IMR-90 (cell line): Measurements from ENCODE around the gene PCNP. TPM values are rescaled to one million over a fixed set of nuclear protein-coding genes. Genes with fewer than 3 reads are reported as not detected.

Experiments
- ATAC-seq: fragments of 200-7000 bp; cut with Tn5 transposase; 2 replicates; pipeline ENCODE4 v1.9.1; 2020; ENCODE audit warnings: low read depth, mild to moderate bottlenecking, moderate library complexity
- BruUV-seq: library from RNA; stranded (reverse); fragments of 400-500 nt; replicated peaks from 2 replicates; lab custom pipeline; 2021; lab: Mats Ljungman, UMichigan
- CTCF ChIA-PET: fragments of 300-600 bp; formaldehyde crosslinking; extraction: SDS; loops from one replicate; lab custom pipeline; 2021; ENCODE audit warnings: antibody characterized with exemption; lab: Yijun Ruan, JAX
- POLR2A ChIA-PET: fragments of 300-600 bp; sonication (Branson Sonifier 250); formaldehyde crosslinking; loops from one replicate; lab custom pipeline; 2022; ENCODE audit warnings: antibody characterized with exemption; ENCODE audit not compliant: unreplicated experiment; lab: Charles Lee
- DNase-seq: peaks from one replicate; pipeline ENCODE4 v3.0.0; 2013
- H2AFZ ChIP-seq: replicated peaks from 2 replicates; pipeline ENCODE3; 2013; ENCODE audit warnings: low read length, mild to moderate bottlenecking; ENCODE audit not compliant: poor library complexity
- H2AK5ac ChIP-seq: 2 replicates; pipeline ENCODE4 v1.6.1; 2013; ENCODE audit warnings: low read depth, low read length, inconsistent platforms
- H2AK9ac ChIP-seq: replicated peaks from 2 replicates; pipeline ENCODE3; 2013; ENCODE audit warnings: mild to moderate bottlenecking, low read depth, low read length, moderate library complexity; ENCODE audit not compliant: poor library complexity
- H2BK120ac ChIP-seq: 2 replicates; pipeline ENCODE4 v1.6.1; 2013; ENCODE audit warnings: low read depth, low read length, inconsistent platforms
- H2BK15ac ChIP-seq: 3 replicates; pipeline ENCODE4 v1.6.1; 2013; ENCODE audit warnings: low read depth, low read length, inconsistent platforms
- H2BK20ac ChIP-seq: 2 replicates; pipeline ENCODE4 v1.6.1; 2013; ENCODE audit warnings: low read depth, mild to moderate bottlenecking, inconsistent platforms, low read length, moderate library complexity
- H2BK5ac ChIP-seq: 2 replicates; pipeline ENCODE4 v1.6.1; 2013; ENCODE audit warnings: mild to moderate bottlenecking, low read depth, low read length, inconsistent platforms; ENCODE audit not compliant: poor library complexity, severe bottlenecking
- H3K14ac ChIP-seq: replicated peaks from 2 replicates; pipeline ENCODE4 v1.6.1; 2013; ENCODE audit warnings: low read depth, low read length, inconsistent platforms
- H3K18ac ChIP-seq: 2 replicates; pipeline ENCODE4 v1.6.1; 2013; ENCODE audit warnings: low read depth, low read length, control low read depth
- H3K23ac ChIP-seq: 2 replicates; pipeline ENCODE4 v1.6.1; 2013; ENCODE audit warnings: low read depth, low read length, inconsistent platforms
- H3K27ac ChIP-seq: 2 replicates; pipeline ENCODE4 v1.5.1; 2013; ENCODE audit warnings: mild to moderate bottlenecking, control low read depth, low read length; ENCODE audit not compliant: insufficient read depth
- H3K27me3 ChIP-seq: 2 replicates; pipeline ENCODE4 v1.6.1; 2013; ENCODE audit warnings: low read length; ENCODE audit not compliant: control insufficient read depth, insufficient read depth
- H3K36me3 ChIP-seq: 2 replicates; pipeline ENCODE4 v1.6.1; 2013; ENCODE audit warnings: low read length, mixed read lengths; ENCODE audit not compliant: control insufficient read depth, insufficient read depth
- H3K4ac ChIP-seq: 2 replicates; pipeline ENCODE4 v1.6.1; 2013; ENCODE audit warnings: low read depth, low read length, inconsistent platforms
- H3K4me1 ChIP-seq: 2 replicates; pipeline ENCODE4 v1.6.1; 2013; ENCODE audit warnings: low read length, mixed read lengths; ENCODE audit not compliant: control insufficient read depth, insufficient read depth
- H3K4me2 ChIP-seq: 2 replicates; pipeline ENCODE4 v1.6.1; 2013; ENCODE audit warnings: low read depth, mild to moderate bottlenecking, control low read depth, low read length, moderate library complexity
- H3K4me3 ChIP-seq: 2 replicates; pipeline ENCODE4 v1.5.1; 2013; ENCODE audit warnings: low read depth, mild to moderate bottlenecking, control low read depth, low read length, moderate library complexity; ENCODE audit not compliant: insufficient read depth
- H3K56ac ChIP-seq: 2 replicates; pipeline ENCODE4 v1.6.1; 2013; ENCODE audit warnings: low read length, inconsistent platforms; ENCODE audit not compliant: insufficient read depth; ENCODE audit errors: extremely low read depth
- H3K79me1 ChIP-seq, 2 experiments: 2 replicates each; pipeline ENCODE4 v1.6.1; 2013; ENCODE audit warnings: low read length in 2 of 2, inconsistent platforms in 1 of 2, low read depth in 1 of 2
- H3K9ac ChIP-seq: 2 replicates; pipeline ENCODE4 v1.6.1; 2013; ENCODE audit warnings: low read depth, low read length, control low read depth
- H3K9me1 ChIP-seq: 2 replicates; pipeline ENCODE4 v1.6.1; 2013; ENCODE audit warnings: low read length, inconsistent platforms; ENCODE audit not compliant: insufficient read depth
- H3K9me3 ChIP-seq: 2 replicates; pipeline ENCODE4 v1.6.1; 2013; ENCODE audit warnings: low read length; ENCODE audit not compliant: control insufficient read depth, insufficient read depth
- H4K20me1 ChIP-seq: 2 replicates; pipeline ENCODE4 v1.6.1; 2013; ENCODE audit warnings: low read length, inconsistent platforms; ENCODE audit not compliant: insufficient read depth
- H4K5ac ChIP-seq: 2 replicates; pipeline ENCODE4 v1.6.1; 2013; ENCODE audit warnings: mild to moderate bottlenecking, low read depth, low read length, control low read depth
- H4K8ac ChIP-seq, 2 experiments: 2 replicates each; pipeline ENCODE4 v1.6.1; 2013; ENCODE audit warnings: low read depth in 2 of 2, low read length in 2 of 2, control low read depth in 1 of 2, inconsistent platforms in 1 of 2
- H4K91ac ChIP-seq: 2 replicates; pipeline ENCODE4 v1.6.1; 2013; ENCODE audit warnings: low read depth, low read length, inconsistent platforms; ENCODE audit not compliant: insufficient read depth
- BHLHE40 ChIP-seq: fragments of 150-350 bp; IDR thresholded peaks from 2 replicates; pipeline ENCODE4 v1.6.1; 2016; ENCODE audit warnings: mild to moderate bottlenecking, low read depth, low read length
- FOS ChIP-seq: fragments of 150-350 bp; IDR thresholded peaks from 2 replicates; pipeline ENCODE4 v1.6.1; 2016; ENCODE audit warnings: low read depth, low read length
- MAZ ChIP-seq: IDR thresholded peaks from 2 replicates; pipeline ENCODE4 v1.6.1; 2012; ENCODE audit warnings: low read depth, mild to moderate bottlenecking, low read length, improper control_type of control experiment, moderate library complexity, borderline replicate concordance
- RCOR1 ChIP-seq: IDR thresholded peaks from 2 replicates; pipeline ENCODE4 v1.6.1; 2012; ENCODE audit warnings: mild to moderate bottlenecking, low read length, improper control_type of control experiment; ENCODE audit not compliant: insufficient replicate concordance
- RFX5 ChIP-seq: IDR thresholded peaks from 2 replicates; pipeline ENCODE4 v1.8.0; 2012; ENCODE audit warnings: low read depth, mild to moderate bottlenecking, low read length, moderate library complexity
- SMC3 ChIP-seq: fragments of 150-350 bp; IDR thresholded peaks from 2 replicates; pipeline ENCODE4 v1.6.1; 2016; ENCODE audit warnings: low read depth, mild to moderate bottlenecking, antibody characterized with exemption, low read length, moderate library complexity
- WGBS, 2 experiments: methylation state at CpG; one replicate each; pipeline versions ENCODE4 v1.1.5 to v1.1.7; 2013; ENCODE audit warnings: missing lambda C conversion rate in 2 of 2; ENCODE audit not compliant: insufficient read length in 1 of 2; ENCODE audit errors: extremely low coverage in 2 of 2; 5-methylcytosine and 5-hydroxymethylcytosine counted together
- dilution Hi-C: fragments of 300-500 bp; cut with HindIII; formaldehyde crosslinking; loops from one replicate; pipeline ENCODE4 v1.14.3; 2018; ENCODE audit warnings: low sequenced_read_pairs; ENCODE audit not compliant: unreplicated experiment
- in situ Hi-C: fragments of 300-500 bp; cut with MboI; formaldehyde crosslinking; loops from 3 replicates; pipeline ENCODE4 v1.14.3; 2019; ENCODE audit warnings: low sequenced_read_pairs, inconsistent platforms, mixed read lengths
- intact Hi-C: fragments of 100-400 bp; cut with micrococcal nuclease; formaldehyde crosslinking; loops from 2 replicates; pipeline ENCODE4 v1.10.0; 2022
- polyA plus RNA-seq, 3 experiments: library from polyadenylated mRNA; depleted of rRNA; stranded (reverse); fragments of >200 nt; gene quantifications; 2 replicates each; pipeline ENCODE4 v1.2.3, GENCODE V29; 2012; ENCODE audit warnings: low replicate concordance in 1 of 3
- total RNA-seq: library from RNA; depleted of rRNA; stranded (reverse); fragments of >200 nt; gene quantifications from 2 replicates; pipeline ENCODE4 v1.2.3, GENCODE V29; 2012
- TF ChIP-seq, protein P1 (sequence below): conservative IDR thresholded peaks from 2 replicates; pipeline ENCODE4 v1.5.1; 2012; ENCODE audit warnings: mild to moderate bottlenecking, low read depth, low read length, improper control_type of control experiment
- TF ChIP-seq, protein P2 (sequence below): fragments of 150-350 bp; IDR thresholded peaks from 2 replicates; pipeline ENCODE4 v1.6.1; 2016; ENCODE audit warnings: low read depth, mild to moderate bottlenecking, low read length, moderate library complexity, borderline replicate concordance
- TF ChIP-seq, protein P3 (sequence below): fragments of 150-350 bp; IDR thresholded peaks from 2 replicates; pipeline ENCODE4 v1.6.1; 2017; ENCODE audit warnings: mild to moderate bottlenecking, antibody characterized with exemption, low read length, low read depth

PCNP gene
- total and polyA plus RNA-seq, 2 of the 4 experiments (the other 2 are of a cell fraction), result 34.6 to 53.2 TPM

DNA sequence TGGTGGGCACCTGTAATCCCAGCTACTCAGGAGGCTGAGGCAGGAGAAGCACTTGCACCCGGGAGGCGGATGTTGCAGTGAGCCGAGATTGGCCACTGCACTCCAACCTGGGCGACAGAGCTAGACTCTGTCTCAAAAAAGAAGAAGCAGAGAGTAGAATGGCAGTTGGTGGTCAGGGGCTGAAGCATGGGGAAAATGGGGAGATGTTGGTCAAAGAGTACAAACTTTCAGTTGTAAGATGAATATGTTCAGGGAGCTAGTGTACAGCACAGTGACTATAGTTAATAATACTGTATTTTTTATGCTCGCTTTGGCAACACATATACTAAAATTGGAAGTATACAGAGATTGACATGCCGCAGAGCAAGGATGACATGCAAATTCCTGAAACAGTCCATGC lies 41.5 kb downstream of the PCNP start:
- Histone ChIP-seq H3K56ac (no peak overlapping the region), H2BK15ac (no peak overlapping the region), H3K9ac (no peak overlapping the region), H4K5ac (no peak overlapping the region), H2BK5ac (no peak overlapping the region), H3K14ac (no peak overlapping the region), H2AK5ac (no peak overlapping the region), H4K20me1 (no peaks in the 10 kb centered on the region), H2BK120ac (no peak overlapping the region), H2AK9ac (no peak overlapping the region), H3K27me3 (no peaks in the 10 kb centered on the region), H3K27ac (no peak overlapping the region), H3K4ac (no peak overlapping the region), H2BK20ac (no peak overlapping the region), H2AFZ (no peak overlapping the region), H3K4me1 (no peaks in the 10 kb centered on the region), H3K23ac (no peak overlapping the region), H4K8ac (no peak overlapping the region), H3K18ac (no peak overlapping the region), H4K91ac (no peak overlapping the region), H3K9me3 (no peaks in the 10 kb centered on the region), H3K9me1 (no peaks in the 10 kb centered on the region), H3K4me3 (no peak overlapping the region), H3K36me3 (no peaks in the 10 kb centered on the region), H3K4me2 (no peak overlapping the region), H3K79me1 (no peaks in the 10 kb centered on the region)
- POLR2A ChIA-PET, result no interaction called here
- DNase-seq (no peak), ATAC-seq (no peak)
- intact Hi-C loops, result no loop called here
- CTCF ChIA-PET, result no interaction called here
- BruUV-seq, result no TSS peak
- dilution Hi-C loops, result no loop called here
- no peak for TF ChIP-seq RFX5
- no peak for TF ChIP-seq RCOR1
- TF ChIP-seq, protein P1, sequence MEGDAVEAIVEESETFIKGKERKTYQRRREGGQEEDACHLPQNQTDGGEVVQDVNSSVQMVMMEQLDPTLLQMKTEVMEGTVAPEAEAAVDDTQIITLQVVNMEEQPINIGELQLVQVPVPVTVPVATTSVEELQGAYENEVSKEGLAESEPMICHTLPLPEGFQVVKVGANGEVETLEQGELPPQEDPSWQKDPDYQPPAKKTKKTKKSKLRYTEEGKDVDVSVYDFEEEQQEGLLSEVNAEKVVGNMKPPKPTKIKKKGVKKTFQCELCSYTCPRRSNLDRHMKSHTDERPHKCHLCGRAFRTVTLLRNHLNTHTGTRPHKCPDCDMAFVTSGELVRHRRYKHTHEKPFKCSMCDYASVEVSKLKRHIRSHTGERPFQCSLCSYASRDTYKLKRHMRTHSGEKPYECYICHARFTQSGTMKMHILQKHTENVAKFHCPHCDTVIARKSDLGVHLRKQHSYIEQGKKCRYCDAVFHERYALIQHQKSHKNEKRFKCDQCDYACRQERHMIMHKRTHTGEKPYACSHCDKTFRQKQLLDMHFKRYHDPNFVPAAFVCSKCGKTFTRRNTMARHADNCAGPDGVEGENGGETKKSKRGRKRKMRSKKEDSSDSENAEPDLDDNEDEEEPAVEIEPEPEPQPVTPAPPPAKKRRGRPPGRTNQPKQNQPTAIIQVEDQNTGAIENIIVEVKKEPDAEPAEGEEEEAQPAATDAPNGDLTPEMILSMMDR, result no peak
- TF ChIP-seq FOS, result no peak
- TF ChIP-seq SMC3, result no peak
- TF ChIP-seq, protein P2, sequence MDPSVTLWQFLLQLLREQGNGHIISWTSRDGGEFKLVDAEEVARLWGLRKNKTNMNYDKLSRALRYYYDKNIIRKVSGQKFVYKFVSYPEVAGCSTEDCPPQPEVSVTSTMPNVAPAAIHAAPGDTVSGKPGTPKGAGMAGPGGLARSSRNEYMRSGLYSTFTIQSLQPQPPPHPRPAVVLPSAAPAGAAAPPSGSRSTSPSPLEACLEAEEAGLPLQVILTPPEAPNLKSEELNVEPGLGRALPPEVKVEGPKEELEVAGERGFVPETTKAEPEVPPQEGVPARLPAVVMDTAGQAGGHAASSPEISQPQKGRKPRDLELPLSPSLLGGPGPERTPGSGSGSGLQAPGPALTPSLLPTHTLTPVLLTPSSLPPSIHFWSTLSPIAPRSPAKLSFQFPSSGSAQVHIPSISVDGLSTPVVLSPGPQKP, result no peak
- TF ChIP-seq MAZ, result no peak
- TF ChIP-seq, protein P3, sequence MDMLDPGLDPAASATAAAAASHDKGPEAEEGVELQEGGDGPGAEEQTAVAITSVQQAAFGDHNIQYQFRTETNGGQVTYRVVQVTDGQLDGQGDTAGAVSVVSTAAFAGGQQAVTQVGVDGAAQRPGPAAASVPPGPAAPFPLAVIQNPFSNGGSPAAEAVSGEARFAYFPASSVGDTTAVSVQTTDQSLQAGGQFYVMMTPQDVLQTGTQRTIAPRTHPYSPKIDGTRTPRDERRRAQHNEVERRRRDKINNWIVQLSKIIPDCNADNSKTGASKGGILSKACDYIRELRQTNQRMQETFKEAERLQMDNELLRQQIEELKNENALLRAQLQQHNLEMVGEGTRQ, result no peak
- no peak for TF ChIP-seq BHLHE40
- 83% methylated on average over 1 of the region's 6 CpGs; no CpG with 5 or more reads in 1 of the 2 experiments for WGBS, 2 experiments
- in situ Hi-C loops, result no loop called here
